Caco-2 (cell line): ENCODE measurements around the gene UBTD1. TPM values are rescaled to one million over a fixed set of nuclear protein-coding genes. Genes with fewer than 3 reads are reported as not detected.

Experiments used
- BruUV-seq: library from RNA; stranded (reverse); fragments of 400-500 nt; replicated peaks from 2 replicates; lab custom pipeline; 2021; lab: Mats Ljungman, UMichigan
- CTCF ChIA-PET: fragments of 300-600 bp; sonication (Branson Sonifier 250); formaldehyde crosslinking; loops from one replicate; lab custom pipeline; 2022; ENCODE audit warnings: antibody characterized with exemption; lab: Charles Lee
- POLR2A ChIA-PET: fragments of 300-600 bp; sonication (Branson Sonifier 250); formaldehyde crosslinking; loops from one replicate; lab custom pipeline; 2022; ENCODE audit warnings: antibody characterized with exemption; lab: Charles Lee
- DNase-seq, 2 experiments: peaks; one replicate each; pipeline versions ENCODE4 v3.0.0 to v3.0.0-alpha.2; 2020 to 2022
- H3K27me3 ChIP-seq: replicated peaks from 2 replicates; pipeline ENCODE4 v1.6.0; 2011; ENCODE audit warnings: low read length; ENCODE audit not compliant: control insufficient read depth, insufficient read depth
- H3K36me3 ChIP-seq: 2 replicates; pipeline ENCODE4 v1.5.1; 2011; ENCODE audit warnings: low read length; ENCODE audit not compliant: control insufficient read depth, insufficient read depth
- H3K4me1 ChIP-seq: fragments of 250-450 bp; sonication (Bioruptor Pico); 2 replicates; pipeline ENCODE4 v1.5.1; 2020; ENCODE audit warnings: mild to moderate bottlenecking
- H3K4me3 ChIP-seq: 2 replicates; pipeline ENCODE4 v1.5.1; 2011; ENCODE audit warnings: low read depth, mild to moderate bottlenecking, control low read depth, low read length
- H3K9me3 ChIP-seq: fragments of 250-450 bp; sonication (Bioruptor Pico); 2 replicates; pipeline ENCODE4 v1.5.1; 2020; ENCODE audit warnings: mild to moderate bottlenecking, moderate library complexity
- H3K27ac Mint-ChIP-seq: one replicate; pipeline ENCODE4 v1.8.0; 2022; ENCODE audit warnings: mixed read lengths; ENCODE audit not compliant: unreplicated experiment
- H3K27me3 Mint-ChIP-seq: one replicate; pipeline ENCODE4 v1.8.0; 2022; ENCODE audit warnings: mixed read lengths; ENCODE audit not compliant: insufficient read depth, unreplicated experiment
- H3K36me3 Mint-ChIP-seq: one replicate; pipeline ENCODE4 v1.8.0; 2022; ENCODE audit warnings: mild to moderate bottlenecking, mixed read lengths; ENCODE audit not compliant: insufficient read depth, unreplicated experiment
- H3K4me1 Mint-ChIP-seq: one replicate; pipeline ENCODE4 v1.8.0; 2022; ENCODE audit warnings: low read depth, mixed read lengths; ENCODE audit not compliant: unreplicated experiment
- H3K4me3 Mint-ChIP-seq: one replicate; pipeline ENCODE4 v1.8.0; 2022; ENCODE audit warnings: mild to moderate bottlenecking, moderate library complexity, mixed read lengths; ENCODE audit not compliant: unreplicated experiment
- H3K9me3 Mint-ChIP-seq: one replicate; pipeline ENCODE4 v1.8.0; 2022; ENCODE audit warnings: mixed read lengths; ENCODE audit not compliant: unreplicated experiment
- intact Hi-C: fragments of 100-400 bp; cut with micrococcal nuclease; formaldehyde crosslinking; loops from one replicate; pipeline ENCODE4 v1.10.0; 2022; ENCODE audit not compliant: unreplicated experiment
- total RNA-seq: library from RNA; stranded (reverse); gene quantifications from 2 replicates; pipeline ENCODE4 v1.2.3, GENCODE V29; 2022
- TF ChIP-seq, protein P1 (sequence below), 2 experiments: fragments of 200-600 bp in 1 of 2; IDR thresholded peaks; 1 replicate in 1 of 2; 2 replicates in 1 of 2; pipeline versions ENCODE4 v1.5.1 to v1.8.0; 2011 to 2022; ENCODE audit warnings: antibody characterized with exemption in 1 of 2, control low read depth in 1 of 2, inconsistent platforms in 1 of 2, low read depth in 1 of 2, low read length in 1 of 2, mild to moderate bottlenecking in 1 of 2, moderate library complexity in 1 of 2; ENCODE audit not compliant: insufficient read depth in 1 of 2, severe bottlenecking in 1 of 2, unreplicated experiment in 1 of 2

The UBTD1 gene
- total RNA-seq, 1 experiment from 2014 or later = 11.4 TPM

DNA sequence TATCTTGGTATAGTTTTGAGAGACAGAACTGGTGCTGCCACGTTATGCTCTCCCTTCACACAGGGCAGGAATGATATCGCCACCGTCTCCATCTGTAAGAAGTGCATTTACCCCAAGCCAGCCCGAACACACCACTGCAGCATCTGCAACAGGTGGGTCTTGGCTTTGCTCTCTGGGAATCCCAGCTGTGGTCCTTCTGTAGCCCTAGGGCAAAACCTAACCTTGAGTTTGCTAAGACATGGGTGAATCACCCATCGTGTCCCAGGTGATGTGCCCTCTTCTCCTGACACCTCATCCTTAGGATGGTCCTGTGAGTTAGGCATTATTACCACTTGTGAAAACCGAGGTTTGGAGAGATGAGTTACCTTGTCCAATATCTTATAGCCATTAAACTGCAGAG lies 46.4 kb upstream of the UBTD1 start:
- H3K36me3 ChIP-seq = peaks cover 4% of the 10 kb centered on the region
- POLR2A ChIA-PET = interaction anchor here (0.7 kb wide), 1 partner anchor 18 kb away, joined by 3 read pairs; no protein-coding TSS in a partner anchor

DNA sequence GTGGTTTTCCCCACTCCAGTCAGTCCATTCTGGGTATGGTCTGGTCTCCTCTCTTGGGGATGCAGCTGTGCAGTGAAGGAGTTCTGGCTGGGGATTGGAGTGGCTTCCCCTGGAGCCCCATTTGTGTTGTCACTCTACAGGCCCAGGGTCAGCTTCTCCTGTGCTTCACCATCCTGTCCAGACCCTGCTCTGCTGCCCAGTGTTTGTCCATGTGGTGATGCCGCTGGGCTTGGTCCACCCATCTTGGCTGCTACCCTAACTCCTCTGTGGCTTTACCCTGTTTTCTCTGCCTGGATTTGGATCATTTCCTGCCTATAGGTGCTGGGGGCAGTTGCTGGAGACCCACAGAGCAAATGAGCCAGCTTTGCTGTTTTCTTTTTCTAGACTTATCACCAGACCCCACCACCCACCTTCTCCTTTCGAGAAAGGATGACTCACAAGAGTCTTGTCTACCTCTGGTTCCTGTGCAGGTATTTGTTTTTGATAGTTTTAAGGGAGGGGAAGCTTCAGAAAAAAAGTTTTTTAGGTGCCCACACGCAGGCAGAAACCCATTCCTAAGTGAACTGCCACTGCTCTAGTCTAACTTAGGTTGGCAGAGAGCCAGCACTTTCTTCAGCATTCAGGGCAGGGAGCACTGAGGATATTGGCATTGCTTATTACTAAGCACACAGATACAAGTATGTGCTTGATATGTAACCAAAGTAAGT lies 44.2 kb upstream of the UBTD1 start:
- CTCF ChIA-PET = no interaction called here
- BruUV-seq = no TSS peak

More for the DNA sequence above, 46.4 kb upstream of the UBTD1 start:
- intact Hi-C loops = no loop called here
- H3K27me3 Mint-ChIP-seq = no peaks in the 10 kb centered on the region
- H3K4me3 Mint-ChIP-seq = no peak overlapping the region
- no peaks in the 10 kb centered on the region for H3K4me1 Mint-ChIP-seq
- Histone ChIP-seq H3K27me3 (no peaks in the 10 kb centered on the region), H3K4me3 (no peak overlapping the region), H3K9me3 (no peaks in the 10 kb centered on the region), H3K4me1 (peaks cover 6% of the 10 kb centered on the region)
- peaks cover 59% of the 10 kb centered on the region for H3K36me3 Mint-ChIP-seq
- DNase-seq = no peak
- no peaks in the 10 kb centered on the region for H3K9me3 Mint-ChIP-seq
- CTCF ChIA-PET = interaction anchor here (0.6 kb wide), 1 partner anchor 25 kb away, joined by 8 read pairs; no protein-coding TSS in a partner anchor
- TF ChIP-seq, protein P1, sequence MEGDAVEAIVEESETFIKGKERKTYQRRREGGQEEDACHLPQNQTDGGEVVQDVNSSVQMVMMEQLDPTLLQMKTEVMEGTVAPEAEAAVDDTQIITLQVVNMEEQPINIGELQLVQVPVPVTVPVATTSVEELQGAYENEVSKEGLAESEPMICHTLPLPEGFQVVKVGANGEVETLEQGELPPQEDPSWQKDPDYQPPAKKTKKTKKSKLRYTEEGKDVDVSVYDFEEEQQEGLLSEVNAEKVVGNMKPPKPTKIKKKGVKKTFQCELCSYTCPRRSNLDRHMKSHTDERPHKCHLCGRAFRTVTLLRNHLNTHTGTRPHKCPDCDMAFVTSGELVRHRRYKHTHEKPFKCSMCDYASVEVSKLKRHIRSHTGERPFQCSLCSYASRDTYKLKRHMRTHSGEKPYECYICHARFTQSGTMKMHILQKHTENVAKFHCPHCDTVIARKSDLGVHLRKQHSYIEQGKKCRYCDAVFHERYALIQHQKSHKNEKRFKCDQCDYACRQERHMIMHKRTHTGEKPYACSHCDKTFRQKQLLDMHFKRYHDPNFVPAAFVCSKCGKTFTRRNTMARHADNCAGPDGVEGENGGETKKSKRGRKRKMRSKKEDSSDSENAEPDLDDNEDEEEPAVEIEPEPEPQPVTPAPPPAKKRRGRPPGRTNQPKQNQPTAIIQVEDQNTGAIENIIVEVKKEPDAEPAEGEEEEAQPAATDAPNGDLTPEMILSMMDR (IDR thresholded peaks at IDR 0.05; ENCODE audit: insufficient read depth in 1 of 2, low read depth in 1 of 2, low read length in 1 of 2, severe bottlenecking in 1 of 2, unreplicated experiment in 1 of 2) = no peak
- H3K27ac Mint-ChIP-seq = peak overlapping the region; percentile 53
- BruUV-seq = no TSS peak

DNA sequence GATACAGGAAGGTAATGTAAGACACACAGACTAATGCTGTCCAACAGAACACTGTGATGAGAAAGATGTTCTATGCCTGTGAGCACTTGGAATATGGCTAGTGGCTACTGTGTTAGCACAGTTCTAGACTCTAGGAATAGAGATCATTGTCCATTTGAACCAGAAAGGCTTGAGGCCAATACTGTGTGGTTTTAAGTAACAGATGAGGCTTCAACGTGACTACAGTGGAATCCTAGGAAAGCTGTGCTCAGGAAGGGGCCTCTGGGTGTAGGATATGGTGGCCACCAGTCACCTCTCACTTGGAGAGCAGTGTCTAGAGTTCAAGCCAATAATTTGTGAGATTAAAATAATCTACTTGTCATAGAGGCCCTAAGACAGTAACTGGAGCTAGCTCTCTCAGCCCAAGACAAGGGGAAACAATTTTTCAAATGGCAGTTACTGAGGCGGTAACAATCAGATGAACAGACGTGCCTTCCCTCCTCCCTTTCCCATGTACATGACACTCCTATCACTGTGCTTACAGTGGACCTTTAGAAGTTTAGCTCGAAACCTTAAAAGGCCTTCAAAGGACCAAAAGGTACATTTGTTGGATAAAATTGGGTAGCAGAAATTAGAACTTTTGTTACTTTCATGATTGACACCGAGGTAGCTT lies 42.6 kb upstream of the UBTD1 start:
- Histone ChIP-seq H3K27me3 (no peaks in the 10 kb centered on the region), H3K9me3 (no peaks in the 10 kb centered on the region), H3K36me3 (peaks cover 8% of the 10 kb centered on the region), H3K4me1 (no peaks in the 10 kb centered on the region), H3K4me3 (no peak overlapping the region)
- peaks cover 84% of the 10 kb centered on the region for H3K36me3 Mint-ChIP-seq
- H3K4me3 Mint-ChIP-seq = no peak overlapping the region
- no peaks in the 10 kb centered on the region for H3K4me1 Mint-ChIP-seq
- BruUV-seq = no TSS peak
- H3K9me3 Mint-ChIP-seq = no peaks in the 10 kb centered on the region
- DNase-seq = no peak
- intact Hi-C loops = no loop called here
- POLR2A ChIA-PET = no interaction called here
- peak overlapping the region; percentile 39 for H3K27ac Mint-ChIP-seq
- no peaks in the 10 kb centered on the region for H3K27me3 Mint-ChIP-seq
- TF ChIP-seq, protein P1 (IDR thresholded peaks at IDR 0.05; ENCODE audit: insufficient read depth in 1 of 2, low read depth in 1 of 2, low read length in 1 of 2, severe bottlenecking in 1 of 2, unreplicated experiment in 1 of 2) = no peak
- CTCF ChIA-PET = no interaction called here

More for the DNA sequence above, 44.2 kb upstream of the UBTD1 start:
- Mint-ChIP-seq H3K9me3 (no peaks in the 10 kb centered on the region), H3K4me3 (no peak overlapping the region), H3K4me1 (no peaks in the 10 kb centered on the region), H3K36me3 (peaks cover 81% of the 10 kb centered on the region), H3K27me3 (no peaks in the 10 kb centered on the region), H3K27ac (peak overlapping the region; percentile 61)
- H3K4me1 ChIP-seq = no peaks in the 10 kb centered on the region
- no peak for DNase-seq
- H3K4me3 ChIP-seq = no peak overlapping the region
- intact Hi-C loops = no loop called here
- peaks cover 4% of the 10 kb centered on the region for H3K36me3 ChIP-seq
- no peaks in the 10 kb centered on the region for H3K27me3 ChIP-seq
- H3K9me3 ChIP-seq = no peaks in the 10 kb centered on the region
- POLR2A ChIA-PET = no interaction called here
- TF ChIP-seq, protein P1 (IDR thresholded peaks at IDR 0.05; ENCODE audit: insufficient read depth in 1 of 2, low read depth in 1 of 2, low read length in 1 of 2, severe bottlenecking in 1 of 2, unreplicated experiment in 1 of 2) = no peak
